Measurements from ENCODE around the gene HIVEP3.

GRCh38 chr1:41766546-41766945 is 152.2 kb downstream of the HIVEP3 start:
- TF ChIP-seq POLR2A (IDR thresholded peaks at IDR 0.05; ENCODE audit: low read length) (no peak), GATA1 (IDR thresholded peaks at IDR 0.05; ENCODE audit: low read depth, low read length) (no peak)

Measured in erythroblast (primary cell).